ENCODE data around the gene SASH3. TPM values are rescaled to one million over a fixed set of nuclear protein-coding genes. Genes with fewer than 3 reads are reported as not detected.

The SASH3 gene
- total RNA-seq, 1 experiment from 2014 or later, result 0.42 TPM

- RAD21 ChIA-PET (ENCODE audit: low non-redundant PET in 1 of 2, low total read pairs in 2 of 2, uncharacterized antibody in 2 of 2, unreplicated experiment in 2 of 2), result no interaction called here
- intact Hi-C loops (cut with micrococcal nuclease), result no loop called here
Measured at GRCh38 chrX:129825746-129826505, 46.2 kb downstream of the SASH3 start.

More at GRCh38 chrX:129825746-129826505, 46.2 kb downstream of the SASH3 start:
- H3K9me3 ChIP-seq (ENCODE audit: control insufficient read depth in 1 of 2, insufficient read depth in 1 of 2, low read depth in 1 of 2, low read length in 2 of 2), result no peaks in the 10 kb centered on the region
- no peak overlapping the region for H3K4me2 ChIP-seq (ENCODE audit: low read length)
- H3K4me1 ChIP-seq (ENCODE audit: control insufficient read depth in 1 of 2, insufficient read depth in 2 of 2, low read length in 2 of 2), result no peaks in the 10 kb centered on the region
- H3K4me3 ChIP-seq (replicated peaks in 1 of 2; ENCODE audit: low read depth in 1 of 2, low read length in 2 of 2), result no peak overlapping the region
- TF ChIP-seq ATF3 (IDR thresholded peaks at IDR 0.05) (no peak), MAX (IDR thresholded peaks at IDR 0.05) (no peak), REST (IDR thresholded peaks at IDR 0.05; ENCODE audit: low read depth) (no peak), ZBTB33 (IDR thresholded peaks at IDR 0.05; ENCODE audit: extremely low read depth, insufficient replicate concordance, low read length) (no peak), POLR2AphosphoS5 (IDR thresholded peaks at IDR 0.05; ENCODE audit: low read depth, low read length) (no peak), EZH2 (IDR thresholded peaks at IDR 0.05) (no peak), CBX3 (IDR thresholded peaks at IDR 0.05; ENCODE audit: low read depth) (no peak), ZFX (IDR thresholded peaks at IDR 0.05) (no peak), RAD21 (IDR thresholded peaks at IDR 0.05; ENCODE audit: low read depth) (no peak), POLR2A (IDR thresholded peaks at IDR 0.05; ENCODE audit: borderline replicate concordance, extremely low read depth, insufficient read depth, insufficient read length) (no peak), CEBPB (IDR thresholded peaks at IDR 0.05; ENCODE audit: low read depth) (no peak), FOSL1 (IDR thresholded peaks at IDR 0.05; ENCODE audit: low read depth) (no peak), ELF1 (IDR thresholded peaks at IDR 0.05; ENCODE audit: borderline replicate concordance, low read depth) (no peak), TCF7L2 (IDR thresholded peaks at IDR 0.05; ENCODE audit: borderline replicate concordance, extremely low read depth, insufficient read depth, insufficient read length) (no peak), SRF (IDR thresholded peaks at IDR 0.05; ENCODE audit: low read depth) (no peak)
- no peaks in the 10 kb centered on the region for H4K20me1 ChIP-seq (ENCODE audit: insufficient read depth)
- no peaks in the 10 kb centered on the region for H3K27me3 ChIP-seq (ENCODE audit: insufficient read depth, low read length)
- CTCF ChIA-PET, result no interaction called here
- H3K27ac ChIP-seq (ENCODE audit: low read depth, low read length), result no peak overlapping the region
- H3K9ac ChIP-seq (ENCODE audit: low read length), result no peak overlapping the region
- POLR2A ChIA-PET, result interaction anchor here (1.0 kb wide), 1 partner anchor 19 kb away, joined by 5 read pairs; no protein-coding TSS in a partner anchor
- H2AFZ ChIP-seq (ENCODE audit: low read depth, low read length, poor library complexity, severe bottlenecking), result no peak overlapping the region
- H3K36me3 ChIP-seq (ENCODE audit: control insufficient read depth in 1 of 2, insufficient read depth in 2 of 2, low read length in 2 of 2), result no peaks in the 10 kb centered on the region
- no TSS peak for BruUV-seq (replicated peaks)
- no peak for DNase-seq (ENCODE audit: low read depth, low spot score)
- ATAC-seq, result no peak
- no peaks in the 10 kb centered on the region for H3K9me2 ChIP-seq (ENCODE audit: insufficient read depth)
- no peaks in the 10 kb centered on the region for H3K79me2 ChIP-seq (ENCODE audit: insufficient read depth, low read length)

Measured in HCT116 (cell line).